PC-9 (cell line): ENCODE measurements around the gene TRAT1. TPM values are rescaled to one million over a fixed set of nuclear protein-coding genes. Genes with fewer than 3 reads are reported as not detected.

Experiments used
- BruUV-seq: library from RNA; stranded (reverse); fragments of 400-500 nt; replicated peaks from 2 replicates; lab custom pipeline; 2021; lab: Mats Ljungman, UMichigan
- CTCF ChIA-PET: fragments of 300-600 bp; sonication (Branson Sonifier 250); formaldehyde crosslinking; loops from one replicate; lab custom pipeline; 2022; ENCODE audit warnings: antibody characterized with exemption; lab: Charles Lee
- POLR2A ChIA-PET: fragments of 300-600 bp; sonication (Branson Sonifier 250); formaldehyde crosslinking; loops from one replicate; lab custom pipeline; 2022; ENCODE audit warnings: antibody characterized with exemption; ENCODE audit not compliant: unreplicated experiment; lab: Charles Lee
- DNase-seq, 2 experiments: peaks; one replicate each; pipeline versions ENCODE4 v3.0.0 to v3.0.0-alpha.2; 2015 to 2022; ENCODE audit warnings: mixed read lengths in 1 of 2
- H2AFZ ChIP-seq: fragments of 200-600 bp; sonication (generic); 2 replicates; pipeline ENCODE4 v1.8.1; 2017; ENCODE audit warnings: antibody characterized with exemption
- H3F3A ChIP-seq: fragments of 200-600 bp; sonication (generic); 2 replicates; pipeline ENCODE4 v1.8.1; 2017; ENCODE audit warnings: antibody characterized with exemption, mild to moderate bottlenecking, low read depth; ENCODE audit not compliant: insufficient read depth
- H3K27ac ChIP-seq: fragments of 200-600 bp; sonication (generic); 2 replicates; pipeline ENCODE4 v1.6.1; 2016; ENCODE audit warnings: mixed run types
- H3K27me3 ChIP-seq: fragments of 200-600 bp; sonication (generic); 2 replicates; pipeline ENCODE4 v1.6.1; 2016; ENCODE audit warnings: low read depth, mixed run types; ENCODE audit not compliant: insufficient read depth
- H3K36me3 ChIP-seq: fragments of 200-600 bp; sonication (generic); 2 replicates; pipeline ENCODE4 v1.6.1; 2016; ENCODE audit warnings: low read depth, mixed run types
- H3K4me1 ChIP-seq: fragments of 200-600 bp; sonication (generic); replicated peaks from 2 replicates; pipeline ENCODE4 v1.6.1; 2016; ENCODE audit warnings: mixed run types; ENCODE audit not compliant: insufficient read depth
- H3K4me2 ChIP-seq: fragments of 200-600 bp; sonication (generic); 2 replicates; pipeline ENCODE4 v1.6.1; 2017; ENCODE audit warnings: mixed run types
- H3K4me3 ChIP-seq: fragments of 200-600 bp; sonication (generic); 2 replicates; pipeline ENCODE4 v1.6.1; 2016; ENCODE audit warnings: mixed run types
- H3K79me2 ChIP-seq: fragments of 200-600 bp; sonication (generic); 2 replicates; pipeline ENCODE4 v1.6.1; 2017; ENCODE audit warnings: low read depth, mixed run types
- H3K9me2 ChIP-seq: fragments of 200-600 bp; sonication (generic); 2 replicates; pipeline ENCODE4 v1.8.1; 2017; ENCODE audit warnings: mild to moderate bottlenecking; ENCODE audit not compliant: insufficient read depth
- H3K9me3 ChIP-seq: fragments of 200-600 bp; sonication (generic); 2 replicates; pipeline ENCODE4 v1.8.1; 2016; ENCODE audit warnings: low read depth; ENCODE audit not compliant: insufficient read depth
- H4K20me1 ChIP-seq: fragments of 200-600 bp; sonication (generic); 2 replicates; pipeline ENCODE4 v1.8.1; 2017; ENCODE audit not compliant: insufficient read depth
- EZH2 ChIP-seq: fragments of 200-600 bp; sonication (generic); IDR thresholded peaks from 2 replicates; pipeline ENCODE4 v1.8.0; 2017; ENCODE audit warnings: antibody characterized with exemption, low read depth
- intact Hi-C: fragments of 100-400 bp; cut with micrococcal nuclease; formaldehyde crosslinking; loops from one replicate; pipeline ENCODE4 v1.10.0; 2022; ENCODE audit not compliant: unreplicated experiment
- total RNA-seq: library from RNA; stranded (reverse); gene quantifications from 2 replicates; pipeline ENCODE4 v1.2.3, GENCODE V29; 2021
- TF ChIP-seq, protein P1 (sequence below): fragments of 200-600 bp; sonication (generic); conservative IDR thresholded peaks from 2 replicates; pipeline ENCODE4 v1.6.1; 2017; ENCODE audit warnings: mixed run types, antibody characterized with exemption, mild to moderate bottlenecking, moderate library complexity

Gene TRAT1
- total RNA-seq, 1 experiment from 2014 or later: not detected

DNA sequence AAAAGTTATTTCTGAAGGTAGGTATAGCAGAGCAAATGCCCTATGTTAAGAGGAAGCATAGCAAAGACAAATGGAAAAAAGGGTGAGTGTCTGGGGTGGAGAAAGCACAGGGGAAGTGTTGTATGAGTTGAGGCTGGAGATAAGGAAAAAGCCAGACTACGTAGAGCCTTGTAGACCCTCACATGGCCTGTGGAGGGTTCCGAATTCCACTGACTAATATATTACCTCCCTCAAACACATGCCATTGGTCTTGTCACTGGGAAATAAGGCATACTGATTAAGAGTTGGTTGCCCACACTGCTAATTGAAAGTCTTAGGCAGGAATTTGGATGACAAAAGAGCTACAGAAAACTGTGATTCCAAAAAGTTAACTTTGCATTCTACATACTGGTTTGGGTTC lies 65.2 kb downstream of the TRAT1 start:
- no peak overlapping the region for H3K27ac ChIP-seq
- no peak for DNase-seq
- no peak for TF ChIP-seq EZH2
- TF ChIP-seq, protein P1, sequence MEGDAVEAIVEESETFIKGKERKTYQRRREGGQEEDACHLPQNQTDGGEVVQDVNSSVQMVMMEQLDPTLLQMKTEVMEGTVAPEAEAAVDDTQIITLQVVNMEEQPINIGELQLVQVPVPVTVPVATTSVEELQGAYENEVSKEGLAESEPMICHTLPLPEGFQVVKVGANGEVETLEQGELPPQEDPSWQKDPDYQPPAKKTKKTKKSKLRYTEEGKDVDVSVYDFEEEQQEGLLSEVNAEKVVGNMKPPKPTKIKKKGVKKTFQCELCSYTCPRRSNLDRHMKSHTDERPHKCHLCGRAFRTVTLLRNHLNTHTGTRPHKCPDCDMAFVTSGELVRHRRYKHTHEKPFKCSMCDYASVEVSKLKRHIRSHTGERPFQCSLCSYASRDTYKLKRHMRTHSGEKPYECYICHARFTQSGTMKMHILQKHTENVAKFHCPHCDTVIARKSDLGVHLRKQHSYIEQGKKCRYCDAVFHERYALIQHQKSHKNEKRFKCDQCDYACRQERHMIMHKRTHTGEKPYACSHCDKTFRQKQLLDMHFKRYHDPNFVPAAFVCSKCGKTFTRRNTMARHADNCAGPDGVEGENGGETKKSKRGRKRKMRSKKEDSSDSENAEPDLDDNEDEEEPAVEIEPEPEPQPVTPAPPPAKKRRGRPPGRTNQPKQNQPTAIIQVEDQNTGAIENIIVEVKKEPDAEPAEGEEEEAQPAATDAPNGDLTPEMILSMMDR: no peak
- no peaks in the 10 kb centered on the region for H4K20me1 ChIP-seq
- H3K9me2 ChIP-seq: no peaks in the 10 kb centered on the region
- ChIA-PET CTCF (no interaction called here), POLR2A (no interaction called here)
- no TSS peak for BruUV-seq
- no peaks in the 10 kb centered on the region for H3K79me2 ChIP-seq
- no peak overlapping the region for H3K4me2 ChIP-seq
- H2AFZ ChIP-seq: no peak overlapping the region
- H3K9me3 ChIP-seq: no peaks in the 10 kb centered on the region
- intact Hi-C loops: no loop called here
- H3K4me3 ChIP-seq: no peak overlapping the region
- no peaks in the 10 kb centered on the region for H3K4me1 ChIP-seq
- no peaks in the 10 kb centered on the region for H3K27me3 ChIP-seq
- no peaks in the 10 kb centered on the region for H3F3A ChIP-seq
- no peaks in the 10 kb centered on the region for H3K36me3 ChIP-seq

- Histone ChIP-seq H2AFZ (no peak overlapping the region), H3K36me3 (no peaks in the 10 kb centered on the region), H3K4me1 (0 out of 2 replicates have a peak, but pooled peaks cover 9% of the 10 kb centered on the region), H3K4me2 (no peak overlapping the region), H3K4me3 (no peak overlapping the region), H3K9me3 (no peaks in the 10 kb centered on the region), H3K79me2 (no peaks in the 10 kb centered on the region), H3K27me3 (no peaks in the 10 kb centered on the region), H3K9me2 (no peaks in the 10 kb centered on the region), H3F3A (no peaks in the 10 kb centered on the region), H4K20me1 (no peaks in the 10 kb centered on the region), H3K27ac (no peak overlapping the region)
- CTCF ChIA-PET: no interaction called here
- TF ChIP-seq EZH2: no peak
- TF ChIP-seq, protein P1: no peak
- POLR2A ChIA-PET: no interaction called here
- no peak for DNase-seq
- intact Hi-C loops: no loop called here
- no TSS peak for BruUV-seq
Measured at GRCh38 chr3:108891833-108892232, 69.2 kb downstream of the TRAT1 start.

DNA sequence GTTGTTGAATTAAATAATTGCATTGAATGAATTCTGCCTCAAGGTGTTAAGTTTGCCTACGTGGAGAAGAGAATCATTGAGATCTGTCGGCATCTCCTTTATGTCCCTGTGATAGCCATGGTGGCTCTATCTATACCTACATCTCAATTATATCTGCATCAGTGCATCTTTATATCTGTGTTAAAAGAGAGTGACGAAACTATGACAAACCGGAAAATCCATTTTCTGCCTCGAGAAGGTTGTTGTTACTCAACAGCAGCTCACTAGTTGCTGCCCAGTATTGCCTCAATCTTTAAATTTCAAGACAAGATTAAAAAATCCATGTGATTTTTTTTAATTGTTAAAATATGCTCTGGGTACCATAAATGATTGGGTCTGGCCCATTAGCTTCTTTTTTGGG lies 72.4 kb downstream of the TRAT1 start:
- TF ChIP-seq, protein P1: no peak
- TF ChIP-seq EZH2: no peak
- intact Hi-C loops: no loop called here
- POLR2A ChIA-PET: interaction anchor here (0.6 kb wide), 1 partner anchor 214 kb away, joined by 4 read pairs; no protein-coding TSS in a partner anchor
- CTCF ChIA-PET: no interaction called here
- no peak overlapping the region for H3K4me2 ChIP-seq
- H3F3A ChIP-seq: no peaks in the 10 kb centered on the region
- no peaks in the 10 kb centered on the region for H3K79me2 ChIP-seq
- H2AFZ ChIP-seq: no peak overlapping the region
- no peaks in the 10 kb centered on the region for H3K9me3 ChIP-seq
- no peaks in the 10 kb centered on the region for H3K27me3 ChIP-seq
- DNase-seq: no peak
- 0 out of 2 replicates have a peak, but pooled peaks cover 9% of the 10 kb centered on the region for H3K4me1 ChIP-seq
- H3K4me3 ChIP-seq: no peak overlapping the region
- no peaks in the 10 kb centered on the region for H4K20me1 ChIP-seq
- no peak overlapping the region for H3K27ac ChIP-seq
- no TSS peak for BruUV-seq
- no peaks in the 10 kb centered on the region for H3K9me2 ChIP-seq
- no peaks in the 10 kb centered on the region for H3K36me3 ChIP-seq
